Muscle layer of duodenum (tissue), 2 donors: ENCODE measurements around the gene UGT1A5.

Experiments
- H3K27ac ChIP-seq: one replicate; pipeline ENCODE4 v1.7.0; 2013; ENCODE audit warnings: mild to moderate bottlenecking, low read length
- H3K27me3 ChIP-seq: one replicate; pipeline ENCODE4 v1.7.0; 2013; ENCODE audit warnings: low read depth, mild to moderate bottlenecking, control low read depth, low read length
- H3K36me3 ChIP-seq, 2 donors: one replicate each; pipeline ENCODE4 v1.7.0; 2013; ENCODE audit warnings: low read length in 2 of 2, control low read depth in 1 of 2, mild to moderate bottlenecking in 1 of 2; ENCODE audit not compliant: insufficient read depth in 2 of 2, control insufficient read depth in 1 of 2
- H3K4me1 ChIP-seq, 2 donors: one replicate each; pipeline ENCODE4 v1.7.0; 2013; ENCODE audit warnings: low read length in 2 of 2, mild to moderate bottlenecking in 2 of 2, control low read depth in 1 of 2, moderate library complexity in 1 of 2; ENCODE audit not compliant: insufficient read depth in 2 of 2, control insufficient read depth in 1 of 2
- H3K4me3 ChIP-seq, 2 donors: one replicate each; pipeline ENCODE4 v1.7.0; 2013; ENCODE audit warnings: low read length in 2 of 2, low read depth in 1 of 2, mild to moderate bottlenecking in 1 of 2
- H3K9me3 ChIP-seq, 2 donors: one replicate each; pipeline ENCODE4 v1.7.0; 2013; ENCODE audit warnings: low read length in 2 of 2, control low read depth in 1 of 2, mild to moderate bottlenecking in 1 of 2; ENCODE audit not compliant: control insufficient read depth in 1 of 2
- donor health status: healthy.

UGT1A5 gene

GRCh38 chr2:233769260-233769659, 56.6 kb downstream of the UGT1A5 start:
- Histone ChIP-seq H3K27me3 (no peaks in the 10 kb centered on the region), H3K9me3 (no peaks in the 10 kb centered on the region), H3K4me3 (no peak overlapping the region)

GRCh38 chr2:233772153-233772552, 59.4 kb downstream of the UGT1A5 start:
- Histone ChIP-seq H3K9me3 (peaks cover 0 to 5% of the 10 kb centered on the region in 2 donors), H3K4me1 (no peaks in the 10 kb centered on the region), H3K36me3 (no peaks in the 10 kb centered on the region), H3K27ac (no peak overlapping the region), H3K4me3 (no peak overlapping the region), H3K27me3 (no peaks in the 10 kb centered on the region)

More at GRCh38 chr2:233769260-233769659, 56.6 kb downstream of the UGT1A5 start:
- H3K36me3 ChIP-seq = no peaks in the 10 kb centered on the region
- H3K4me1 ChIP-seq = no peaks in the 10 kb centered on the region
- no peak overlapping the region for H3K27ac ChIP-seq

- H3K36me3 ChIP-seq = no peaks in the 10 kb centered on the region
- H3K4me1 ChIP-seq = no peaks in the 10 kb centered on the region
- no peak overlapping the region for H3K4me3 ChIP-seq
- no peak overlapping the region for H3K27ac ChIP-seq
- no peaks in the 10 kb centered on the region for H3K27me3 ChIP-seq
- peaks cover 0 to 7% of the 10 kb centered on the region in 2 donors for H3K9me3 ChIP-seq
Measured at GRCh38 chr2:233772583-233772982, 59.9 kb downstream of the UGT1A5 start.

GRCh38 chr2:233773854-233774253, 61.1 kb downstream of the UGT1A5 start:
- H3K4me3 ChIP-seq = no peak overlapping the region
- H3K27ac ChIP-seq = no peak overlapping the region
- no peaks in the 10 kb centered on the region for H3K36me3 ChIP-seq
- peaks cover 0 to 7% of the 10 kb centered on the region in 2 donors for H3K9me3 ChIP-seq
- H3K4me1 ChIP-seq = no peaks in the 10 kb centered on the region
- no peaks in the 10 kb centered on the region for H3K27me3 ChIP-seq

GRCh38 chr2:233775414-233775813, 62.7 kb downstream of the UGT1A5 start:
- Histone ChIP-seq H3K36me3 (no peaks in the 10 kb centered on the region), H3K27ac (no peak overlapping the region), H3K4me1 (no peaks in the 10 kb centered on the region), H3K4me3 (no peak overlapping the region), H3K27me3 (no peaks in the 10 kb centered on the region), H3K9me3 (peaks cover 0 to 7% of the 10 kb centered on the region in 2 donors)

GRCh38 chr2:233778030-233778429, 65.3 kb downstream of the UGT1A5 start, which contains the start of gene MROH2A:
MROH2A (plus strand) TSS chr2:233778330; CDS start chr2:233779359, 1,029 bp downstream.
- H3K36me3 ChIP-seq = no peaks in the 10 kb centered on the region
- no peak within 1 kb of the TSS for H3K27ac ChIP-seq
- H3K9me3 ChIP-seq = peaks cover 0 to 7% of the 10 kb centered on the region in 2 donors
- no peak within 1 kb of the TSS for H3K4me3 ChIP-seq
- no peaks in the 10 kb centered on the region for H3K27me3 ChIP-seq
- H3K4me1 ChIP-seq = no peaks in the 10 kb centered on the region

GRCh38 chr2:233779722-233780121, 67.0 kb downstream of the UGT1A5 start:
- Histone ChIP-seq H3K4me3 (no peak overlapping the region), H3K9me3 (peaks cover 0 to 7% of the 10 kb centered on the region in 2 donors), H3K27me3 (no peaks in the 10 kb centered on the region), H3K27ac (no peak overlapping the region), H3K4me1 (no peaks in the 10 kb centered on the region), H3K36me3 (no peaks in the 10 kb centered on the region)

- no peak overlapping the region for H3K4me3 ChIP-seq
- H3K36me3 ChIP-seq = no peaks in the 10 kb centered on the region
- H3K27me3 ChIP-seq = no peaks in the 10 kb centered on the region
- no peaks in the 10 kb centered on the region for H3K4me1 ChIP-seq
- H3K9me3 ChIP-seq = peaks cover 0 to 7% of the 10 kb centered on the region in 2 donors
- H3K27ac ChIP-seq = no peak overlapping the region
Measured at GRCh38 chr2:233780771-233781170, 68.1 kb downstream of the UGT1A5 start.

- Histone ChIP-seq H3K9me3 (no peaks in the 10 kb centered on the region), H3K27ac (no peak overlapping the region), H3K4me3 (no peak overlapping the region), H3K27me3 (no peaks in the 10 kb centered on the region), H3K36me3 (no peaks in the 10 kb centered on the region), H3K4me1 (no peaks in the 10 kb centered on the region)
Measured at GRCh38 chr2:233789554-233789953, 76.8 kb downstream of the UGT1A5 start.

- Histone ChIP-seq H3K27me3 (no peaks in the 10 kb centered on the region), H3K4me3 (no peak overlapping the region), H3K27ac (no peak overlapping the region), H3K4me1 (no peaks in the 10 kb centered on the region), H3K36me3 (no peaks in the 10 kb centered on the region), H3K9me3 (no peaks in the 10 kb centered on the region)
Measured at GRCh38 chr2:233791151-233791882, 78.6 kb downstream of the UGT1A5 start.

GRCh38 chr2:233791883-233792329, 79.2 kb downstream of the UGT1A5 start:
- no peak overlapping the region for H3K27ac ChIP-seq
- H3K27me3 ChIP-seq = no peaks in the 10 kb centered on the region
- H3K36me3 ChIP-seq = no peaks in the 10 kb centered on the region
- H3K4me3 ChIP-seq = no peak overlapping the region
- H3K4me1 ChIP-seq = no peaks in the 10 kb centered on the region
- no peaks in the 10 kb centered on the region for H3K9me3 ChIP-seq

GRCh38 chr2:233792720-233793119, 80.0 kb downstream of the UGT1A5 start:
- Histone ChIP-seq H3K9me3 (no peaks in the 10 kb centered on the region), H3K36me3 (no peaks in the 10 kb centered on the region), H3K4me3 (no peak overlapping the region), H3K27me3 (no peaks in the 10 kb centered on the region), H3K27ac (no peak overlapping the region), H3K4me1 (no peaks in the 10 kb centered on the region)
